GM21529 (cell line): ENCODE data around the gene FBXO48.

Experiments used
- ATAC-seq: cut with Tn5 transposase; IDR thresholded peaks from one replicate; pipeline ENCODE4 v1.9.1; 2021; ENCODE audit not compliant: unreplicated experiment

Gene FBXO48

GRCh38 chr2:68414876-68415275 is 52.2 kb downstream of the FBXO48 start:
- ATAC-seq: no peak

- no peak for ATAC-seq
These were observed 52.6 kb downstream of the FBXO48 start for GRCh38 chr2:68414452-68414851.

GRCh38 chr2:68413466-68413865 is 53.6 kb downstream of the FBXO48 start:
- no peak for ATAC-seq

GRCh38 chr2:68412127-68412819 is 54.8 kb downstream of the FBXO48 start:
- ATAC-seq: peak; percentile 39

- ATAC-seq: peak; percentile 95
These were observed 55.5 kb downstream of the FBXO48 start for GRCh38 chr2:68411397-68412126.
